ENCODE measurements around the gene SYNE3. TPM values are rescaled to one million over a fixed set of nuclear protein-coding genes. Genes with fewer than 3 reads are reported as not detected.
A peak's percentile ranks its signal among the peaks of the same experiment; 100 is the strongest.

The SYNE3 gene
- total and polyA plus RNA-seq, 10 of the 15 experiments (the other 5 are each of a cell fraction or from before 2014, with no cell fraction given), result 1.4 to 44.1 (median 13.4) TPM

GRCh38 chr14:95507701-95508103 lies 8.7 kb downstream of the SYNE3 start (continued):
- TF ChIP-seq PKNOX1 (IDR thresholded peaks at IDR 0.05), result peak; percentile 43; the same call in 1 of the 2 replicates
- TF ChIP-seq MEF2B (IDR thresholded peaks at IDR 0.05; ENCODE audit: partially characterized antibody, poor library complexity, severe bottlenecking), result no peak
- peak; percentile 80; the same call in 1 of the 2 replicates for TF ChIP-seq EED (IDR thresholded peaks at IDR 0.05; ENCODE audit: low read depth)
- no peak for TF ChIP-seq NR2C1 (IDR thresholded peaks at IDR 0.05)
- peak; percentile 58 for TF ChIP-seq MTA2 (IDR thresholded peaks at IDR 0.05; ENCODE audit: low read depth)
- TF ChIP-seq, protein P1, sequence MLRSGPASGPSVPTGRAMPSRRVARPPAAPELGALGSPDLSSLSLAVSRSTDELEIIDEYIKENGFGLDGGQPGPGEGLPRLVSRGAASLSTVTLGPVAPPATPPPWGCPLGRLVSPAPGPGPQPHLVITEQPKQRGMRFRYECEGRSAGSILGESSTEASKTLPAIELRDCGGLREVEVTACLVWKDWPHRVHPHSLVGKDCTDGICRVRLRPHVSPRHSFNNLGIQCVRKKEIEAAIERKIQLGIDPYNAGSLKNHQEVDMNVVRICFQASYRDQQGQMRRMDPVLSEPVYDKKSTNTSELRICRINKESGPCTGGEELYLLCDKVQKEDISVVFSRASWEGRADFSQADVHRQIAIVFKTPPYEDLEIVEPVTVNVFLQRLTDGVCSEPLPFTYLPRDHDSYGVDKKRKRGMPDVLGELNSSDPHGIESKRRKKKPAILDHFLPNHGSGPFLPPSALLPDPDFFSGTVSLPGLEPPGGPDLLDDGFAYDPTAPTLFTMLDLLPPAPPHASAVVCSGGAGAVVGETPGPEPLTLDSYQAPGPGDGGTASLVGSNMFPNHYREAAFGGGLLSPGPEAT (IDR thresholded peaks at IDR 0.05; ENCODE audit: low read depth), result peak; percentile 90
- peak; percentile 75 for TF ChIP-seq SMAD1 (IDR thresholded peaks at IDR 0.05; ENCODE audit: low read depth, partially characterized antibody)
- TF ChIP-seq BHLHE40 (IDR thresholded peaks at IDR 0.05; ENCODE audit: borderline replicate concordance in 1 of 2, low read depth in 2 of 2, low read length in 1 of 2), result peak in 1 of 2 experiments; percentile 37; a peak in 2 of 4 replicates
- TF ChIP-seq MTA3 (IDR thresholded peaks at IDR 0.05; ENCODE audit: borderline replicate concordance, low read length), result 0 out of 2 replicates have a peak, but pooled peaks have one; percentile 38
- 0 out of 2 replicates have a peak, but pooled peaks have one; percentile 13 for TF ChIP-seq TCF12 (IDR thresholded peaks at IDR 0.05; ENCODE audit: low read depth, low read length)
- no peak for TF ChIP-seq CREB1 (IDR thresholded peaks at IDR 0.05; ENCODE audit: low read depth)
- TF ChIP-seq CREM (IDR thresholded peaks at IDR 0.05; ENCODE audit: low read depth), result peak; percentile 16; the same call in 1 of the 2 replicates
- TF ChIP-seq MYC (IDR thresholded peaks at IDR 0.05; ENCODE audit: insufficient read depth, insufficient read length, insufficient replicate concordance, low read length, severe bottlenecking), result no peak

All from GM12878 (cell line).